DOHH2 (cell line): ENCODE data around the gene POLG.

ENCODE experiments used
- H3F3A ChIP-seq: fragments of 200-600 bp; sonication (generic), shearing (Covaris generic); 2 replicates; pipeline ENCODE4 v1.6.0; 2016; ENCODE audit warnings: antibody characterized with exemption, mild to moderate bottlenecking; ENCODE audit not compliant: control insufficient read depth, insufficient read depth
- H3K27ac ChIP-seq: fragments of 200-600 bp; sonication (generic); 2 replicates; pipeline ENCODE4 v1.5.1; 2014; ENCODE audit warnings: low read depth, mild to moderate bottlenecking, low read length, moderate library complexity
- H3K27me3 ChIP-seq: fragments of 200-600 bp; sonication (generic); 2 replicates; pipeline ENCODE4 v1.6.1; 2014; ENCODE audit warnings: mild to moderate bottlenecking, low read length, mixed read lengths; ENCODE audit not compliant: control insufficient read depth
- H3K36me3 ChIP-seq: fragments of 200-600 bp; sonication (generic); 2 replicates; pipeline ENCODE4 v1.6.1; 2014; ENCODE audit warnings: mild to moderate bottlenecking, low read length, moderate library complexity, mixed read lengths; ENCODE audit not compliant: control insufficient read depth
- H3K4me1 ChIP-seq: fragments of 200-600 bp; sonication (generic); 2 replicates; pipeline ENCODE4 v1.6.1; 2014; ENCODE audit warnings: mild to moderate bottlenecking, low read length, mixed read lengths; ENCODE audit not compliant: control insufficient read depth
- H3K4me2 ChIP-seq: fragments of 200-600 bp; sonication (generic); 2 replicates; pipeline ENCODE4 v1.6.0; 2014; ENCODE audit warnings: mild to moderate bottlenecking, low read length, moderate library complexity
- H3K4me3 ChIP-seq: fragments of 200-600 bp; sonication (generic); 2 replicates; pipeline ENCODE4 v1.5.1; 2014; ENCODE audit warnings: mild to moderate bottlenecking, low read length, mixed read lengths
- H3K79me2 ChIP-seq: fragments of 200-600 bp; sonication (generic); 2 replicates; pipeline ENCODE4 v1.6.1; 2014; ENCODE audit warnings: mild to moderate bottlenecking, low read length, mixed read lengths; ENCODE audit not compliant: control insufficient read depth
- H3K9me2 ChIP-seq: fragments of 200-600 bp; sonication (generic); replicated peaks from 2 replicates; pipeline ENCODE4 v1.6.1; 2014; ENCODE audit warnings: mild to moderate bottlenecking, low read length, mixed read lengths; ENCODE audit not compliant: control insufficient read depth
- H3K9me3 ChIP-seq: fragments of 200-600 bp; sonication (generic); 2 replicates; pipeline ENCODE4 v1.6.1; 2014; ENCODE audit warnings: antibody characterized with exemption, low read length, mixed read lengths; ENCODE audit not compliant: control insufficient read depth, insufficient read depth
- H4K20me1 ChIP-seq: fragments of 200-600 bp; sonication (generic); 2 replicates; pipeline ENCODE4 v1.6.0; 2014; ENCODE audit warnings: low read depth, mild to moderate bottlenecking, antibody characterized with exemption, low read length, moderate library complexity; ENCODE audit not compliant: control insufficient read depth, insufficient read depth
- CTCF ChIP-seq: fragments of 200-600 bp; sonication (generic); IDR thresholded peaks from one replicate; pipeline ENCODE4 v1.5.1; 2014; ENCODE audit warnings: antibody characterized with exemption, mild to moderate bottlenecking, low read depth, low read length; ENCODE audit not compliant: poor library complexity, severe bottlenecking
- EZH2phosphoT487 ChIP-seq: fragments of 200-600 bp; sonication (generic); IDR thresholded peaks from 2 replicates; pipeline ENCODE4 v1.6.1; 2017; ENCODE audit warnings: borderline replicate concordance, mild to moderate bottlenecking, antibody characterized with exemption, low read length, moderate library complexity, mixed read lengths

Gene POLG

GRCh38 chr15:89293012-89293411, 41.6 kb downstream of the POLG start:
- Histone ChIP-seq H3K79me2 (no peaks in the 10 kb centered on the region), H3K27me3 (no peaks in the 10 kb centered on the region), H3K9me3 (no peaks in the 10 kb centered on the region), H4K20me1 (no peaks in the 10 kb centered on the region), H3K36me3 (peaks cover 76% of the 10 kb centered on the region), H3F3A (peaks cover 4% of the 10 kb centered on the region; the same call in 1 of the 2 replicates), H3K9me2 (no peaks in the 10 kb centered on the region), H3K4me1 (no peaks in the 10 kb centered on the region), H3K4me2 (no peak overlapping the region), H3K27ac (no peak overlapping the region), H3K4me3 (no peak overlapping the region)
- no peak for TF ChIP-seq EZH2phosphoT487
- TF ChIP-seq CTCF: peak; percentile 19

GRCh38 chr15:89291934-89292438, 42.6 kb downstream of the POLG start:
- H3K4me1 ChIP-seq: no peaks in the 10 kb centered on the region
- TF ChIP-seq EZH2phosphoT487 (no peak), CTCF (no peak)
- H3K4me2 ChIP-seq: no peak overlapping the region
- H3F3A ChIP-seq: no peaks in the 10 kb centered on the region
- no peaks in the 10 kb centered on the region for H3K27me3 ChIP-seq
- peaks cover 82% of the 10 kb centered on the region for H3K36me3 ChIP-seq
- H3K9me2 ChIP-seq: no peaks in the 10 kb centered on the region
- no peaks in the 10 kb centered on the region for H4K20me1 ChIP-seq
- H3K27ac ChIP-seq: no peak overlapping the region
- no peaks in the 10 kb centered on the region for H3K79me2 ChIP-seq
- no peak overlapping the region for H3K4me3 ChIP-seq
- H3K9me3 ChIP-seq: no peaks in the 10 kb centered on the region

- Histone ChIP-seq H3K27ac (no peak overlapping the region), H3K36me3 (peaks cover 95% of the 10 kb centered on the region)
These were observed 51.4 kb downstream of the POLG start for GRCh38 chr15:89283201-89283600.

More at GRCh38 chr15:89283201-89283600, 51.4 kb downstream of the POLG start:
- TF ChIP-seq EZH2phosphoT487: no peak
- TF ChIP-seq CTCF: no peak
- no peaks in the 10 kb centered on the region for H3K79me2 ChIP-seq
- H3K4me3 ChIP-seq: no peak overlapping the region
- no peak overlapping the region for H3K4me2 ChIP-seq
- no peaks in the 10 kb centered on the region for H3K9me2 ChIP-seq
- 0 out of 2 replicates have a peak, but pooled peaks cover 4% of the 10 kb centered on the region for H3F3A ChIP-seq
- no peaks in the 10 kb centered on the region for H4K20me1 ChIP-seq
- H3K27me3 ChIP-seq: no peaks in the 10 kb centered on the region
- H3K4me1 ChIP-seq: no peaks in the 10 kb centered on the region
- no peaks in the 10 kb centered on the region for H3K9me3 ChIP-seq
